ENCODE data around the gene EPHA3.

EPHA3 gene

DNA sequence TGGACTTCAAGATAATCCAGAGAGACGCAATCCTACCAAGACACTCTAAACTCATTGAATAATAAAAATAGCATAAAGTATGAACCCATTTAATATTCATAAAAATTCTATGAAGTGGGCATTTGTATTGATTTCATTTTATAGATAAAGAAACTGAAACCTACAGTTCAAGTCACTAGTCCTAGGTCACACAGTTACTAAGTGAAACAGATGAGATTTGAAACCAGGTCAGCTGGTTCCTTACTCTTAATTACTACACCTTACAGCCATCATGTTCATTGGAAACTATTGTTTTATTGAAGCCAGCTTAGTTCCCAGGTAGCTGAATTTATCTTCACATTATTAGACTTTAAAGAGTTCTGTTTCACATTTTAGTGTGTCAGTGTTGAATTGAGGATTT is 158.7 kb downstream of the EPHA3 start:
- H3K4me3 ChIP-seq (ENCODE audit: low read length), result no peak overlapping the region
- DNase-seq (ENCODE audit: low read depth, low spot score), result no peak

DNA sequence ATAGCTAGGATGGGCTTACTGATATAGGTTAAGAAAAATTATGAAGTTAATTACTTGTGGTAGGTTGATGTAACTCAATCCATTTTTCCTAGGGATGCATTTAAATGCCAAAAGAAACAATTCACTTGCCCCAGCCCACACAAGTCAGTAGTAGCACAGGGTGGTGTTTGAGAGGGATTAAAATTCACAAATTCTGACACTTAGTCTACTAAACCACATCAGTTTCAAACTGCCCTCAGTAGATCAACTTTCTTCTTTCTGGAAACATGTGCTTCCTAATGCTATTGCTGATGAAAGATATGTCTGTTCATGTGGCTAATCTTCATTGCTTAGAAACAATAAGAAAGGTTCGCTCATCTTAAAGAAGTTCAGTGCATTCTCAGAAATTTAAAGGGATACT is 160.6 kb downstream of the EPHA3 start:
- no peak overlapping the region for H3K4me3 ChIP-seq (ENCODE audit: low read length)

GRCh38 chr3:89270201-89270600 is 162.8 kb downstream of the EPHA3 start:
- no peak for DNase-seq (ENCODE audit: low read depth, low spot score)
- no peak overlapping the region for H3K4me3 ChIP-seq (ENCODE audit: low read length)

More for the DNA sequence above, 160.6 kb downstream of the EPHA3 start:
- no peak for DNase-seq (ENCODE audit: low read depth, low spot score)

GRCh38 chr3:89275001-89275400 is 167.6 kb downstream of the EPHA3 start:
- H3K4me3 ChIP-seq (ENCODE audit: low read length), result no peak overlapping the region
- no peak for DNase-seq (ENCODE audit: low read depth, low spot score)

GRCh38 chr3:89276116-89276515 is 168.7 kb downstream of the EPHA3 start:
- no peak for DNase-seq (ENCODE audit: low read depth, low spot score)
- H3K4me3 ChIP-seq (ENCODE audit: low read length), result no peak overlapping the region

DNA sequence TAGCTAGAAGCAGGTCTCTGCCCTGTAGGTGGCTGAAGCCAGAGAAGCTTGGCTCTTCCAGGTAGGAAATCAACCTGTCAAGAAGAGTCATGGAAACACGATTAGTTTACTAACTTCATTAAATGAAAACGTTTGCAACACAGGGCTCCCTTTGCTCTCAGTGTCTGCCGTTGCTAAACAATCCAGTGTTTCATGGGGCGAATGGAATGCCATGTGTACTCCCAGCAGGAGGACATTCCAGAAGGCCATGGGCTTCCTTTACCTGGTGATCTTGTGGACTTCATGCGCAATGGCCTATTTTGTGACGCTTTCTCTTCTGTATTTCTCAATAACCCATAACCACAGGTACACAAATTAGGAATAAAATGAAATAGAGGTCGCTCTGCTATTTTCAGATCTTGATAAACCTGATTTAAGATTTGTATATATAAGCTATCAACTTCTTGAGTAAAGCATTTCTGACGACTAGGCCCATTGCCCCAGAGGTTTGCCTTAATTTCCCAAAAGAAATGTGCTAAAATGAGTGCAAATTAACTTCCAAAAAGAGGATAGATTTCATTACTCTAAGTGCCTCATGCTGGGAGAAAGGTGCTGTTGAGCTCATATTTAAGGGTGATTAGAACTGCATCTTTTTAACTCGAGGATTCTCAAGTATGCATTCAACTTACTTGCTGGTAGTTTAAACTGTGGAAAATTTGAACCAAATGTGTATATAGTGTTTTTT is 171.0 kb downstream of the EPHA3 start:
- H3K4me3 ChIP-seq (ENCODE audit: low read length), result no peak overlapping the region
- no peak for DNase-seq (ENCODE audit: low read depth, low spot score)

DNA sequence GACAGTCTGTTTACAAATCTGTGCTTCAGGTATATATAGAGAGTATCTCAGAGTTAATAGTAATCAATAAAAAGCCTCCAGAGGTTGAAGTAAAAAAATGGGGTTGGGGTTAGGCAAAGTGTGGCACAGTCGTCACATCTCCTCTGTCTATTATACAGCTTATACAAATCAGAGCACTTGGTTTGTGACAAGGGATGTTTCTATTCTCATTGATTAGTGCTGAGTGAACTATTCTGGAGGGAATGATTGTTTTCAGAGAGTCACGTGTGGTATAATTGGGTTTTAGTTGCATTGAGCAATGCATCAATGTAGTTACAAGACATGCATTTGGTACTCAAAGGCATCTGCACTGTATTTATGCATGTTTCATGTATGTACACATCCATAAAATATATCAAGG is 172.9 kb downstream of the EPHA3 start:
- no peak for DNase-seq (ENCODE audit: low read depth, low spot score)
- no peak overlapping the region for H3K4me3 ChIP-seq (ENCODE audit: low read length)

- DNase-seq (ENCODE audit: low read depth, low spot score), result no peak
- H3K4me3 ChIP-seq (ENCODE audit: low read length), result no peak overlapping the region
Measured at GRCh38 chr3:89280822-89281365, 173.5 kb downstream of the EPHA3 start.

DNA sequence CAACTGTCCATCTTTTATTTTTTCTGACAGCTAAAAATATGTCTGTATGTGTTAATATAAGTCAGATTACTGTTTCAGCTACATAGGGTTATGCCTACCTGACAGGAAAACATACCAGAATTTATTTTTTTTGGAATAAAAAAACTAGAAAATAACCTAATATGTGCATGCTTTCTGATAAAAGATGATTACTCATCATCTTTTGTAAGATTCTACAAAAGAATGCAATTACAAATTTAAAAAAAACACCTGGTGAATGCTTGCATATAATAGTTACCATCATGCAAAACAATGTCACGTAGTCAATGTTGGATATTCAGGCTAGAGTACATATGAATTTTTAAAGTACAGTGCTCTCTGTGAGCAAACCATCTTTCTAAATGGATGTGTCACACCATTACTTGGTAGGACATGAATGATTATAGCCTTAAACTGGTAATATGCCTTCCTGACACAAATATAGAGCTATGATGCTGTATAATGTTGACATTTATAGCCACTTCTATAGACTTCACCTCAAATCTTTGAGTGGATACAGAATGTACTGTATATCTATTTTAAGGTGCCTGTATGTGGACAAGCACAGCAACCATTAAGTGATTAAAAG is 180.6 kb downstream of the EPHA3 start:
- DNase-seq (ENCODE audit: low read depth, low spot score), result no peak
- H3K4me3 ChIP-seq (ENCODE audit: low read length), result no peak overlapping the region

GRCh38 chr3:89289574-89290190 is 182.3 kb downstream of the EPHA3 start:
- DNase-seq (ENCODE audit: low read depth, low spot score), result peak; percentile 97

DNA sequence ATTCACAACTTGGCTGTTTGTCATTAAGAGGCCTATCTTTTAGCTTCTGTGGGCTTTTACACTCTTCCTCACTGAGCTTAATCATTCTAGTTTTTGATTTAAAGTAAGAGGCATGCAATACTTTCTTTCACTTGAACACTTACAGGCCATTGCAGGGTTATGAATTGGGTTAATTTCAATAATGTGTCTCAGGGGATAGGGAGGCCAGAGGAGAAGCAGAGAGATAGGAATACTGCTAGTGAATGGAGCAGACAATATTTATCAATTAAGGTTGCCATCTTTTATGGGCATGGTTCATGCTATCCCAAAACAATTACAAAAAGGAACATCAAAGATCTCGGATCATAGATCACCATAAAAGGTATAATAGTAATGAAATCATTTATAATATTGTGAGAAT is 189.8 kb downstream of the EPHA3 start:
- DNase-seq (ENCODE audit: low read depth, low spot score), result no peak
- H3K4me3 ChIP-seq (ENCODE audit: low read length), result no peak overlapping the region

More at GRCh38 chr3:89289574-89290190, 182.3 kb downstream of the EPHA3 start:
- H3K4me3 ChIP-seq (ENCODE audit: low read length), result 0 out of 2 replicates have a peak overlapping the region, but pooled peaks have one; percentile 5

GRCh38 chr3:89300526-89300925 is 193.1 kb downstream of the EPHA3 start:
- H3K4me3 ChIP-seq (ENCODE audit: low read length), result no peak overlapping the region
- DNase-seq (ENCODE audit: low read depth, low spot score), result no peak

DNA sequence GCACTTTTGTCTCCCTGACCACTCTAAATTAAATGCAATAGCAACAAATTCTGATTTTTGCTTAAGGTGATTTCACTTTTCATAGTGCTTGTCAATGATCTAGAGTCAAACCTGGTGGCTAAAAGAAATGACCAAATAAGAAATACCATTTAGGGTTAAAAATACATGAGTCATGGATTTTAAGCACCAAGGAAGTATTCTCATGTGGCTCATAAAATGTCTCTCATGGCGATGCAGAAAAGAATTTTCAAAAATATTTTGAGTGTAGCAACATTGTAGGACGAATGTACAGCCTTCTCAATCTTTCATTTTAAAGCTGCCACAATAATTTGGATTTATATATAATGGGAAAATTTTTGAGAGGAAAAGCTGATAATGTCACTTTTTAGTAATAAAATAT is 193.6 kb downstream of the EPHA3 start:
- DNase-seq (ENCODE audit: low read depth, low spot score), result no peak
- no peak overlapping the region for H3K4me3 ChIP-seq (ENCODE audit: low read length)

GRCh38 chr3:89303701-89304100 is 196.3 kb downstream of the EPHA3 start:
- H3K4me3 ChIP-seq (ENCODE audit: low read length), result no peak overlapping the region
- no peak for DNase-seq (ENCODE audit: low read depth, low spot score)

- no peak overlapping the region for H3K4me3 ChIP-seq (ENCODE audit: low read length)
- no peak for DNase-seq (ENCODE audit: low read depth, low spot score)
Measured at GRCh38 chr3:89306540-89306939, 199.1 kb downstream of the EPHA3 start.

GRCh38 chr3:89311581-89311980 is 204.2 kb downstream of the EPHA3 start:
- no peak for DNase-seq (ENCODE audit: low read depth, low spot score)
- H3K4me3 ChIP-seq (ENCODE audit: low read length), result no peak overlapping the region

- H3K4me3 ChIP-seq (ENCODE audit: low read length), result no peak overlapping the region
- DNase-seq (ENCODE audit: low read depth, low spot score), result no peak
Measured at GRCh38 chr3:89312141-89312540, 204.7 kb downstream of the EPHA3 start.

GRCh38 chr3:89314454-89315098 is 207.2 kb downstream of the EPHA3 start:
- DNase-seq (ENCODE audit: low read depth, low spot score), result peak; percentile 37
- no peak overlapping the region for H3K4me3 ChIP-seq (ENCODE audit: low read length)

DNA sequence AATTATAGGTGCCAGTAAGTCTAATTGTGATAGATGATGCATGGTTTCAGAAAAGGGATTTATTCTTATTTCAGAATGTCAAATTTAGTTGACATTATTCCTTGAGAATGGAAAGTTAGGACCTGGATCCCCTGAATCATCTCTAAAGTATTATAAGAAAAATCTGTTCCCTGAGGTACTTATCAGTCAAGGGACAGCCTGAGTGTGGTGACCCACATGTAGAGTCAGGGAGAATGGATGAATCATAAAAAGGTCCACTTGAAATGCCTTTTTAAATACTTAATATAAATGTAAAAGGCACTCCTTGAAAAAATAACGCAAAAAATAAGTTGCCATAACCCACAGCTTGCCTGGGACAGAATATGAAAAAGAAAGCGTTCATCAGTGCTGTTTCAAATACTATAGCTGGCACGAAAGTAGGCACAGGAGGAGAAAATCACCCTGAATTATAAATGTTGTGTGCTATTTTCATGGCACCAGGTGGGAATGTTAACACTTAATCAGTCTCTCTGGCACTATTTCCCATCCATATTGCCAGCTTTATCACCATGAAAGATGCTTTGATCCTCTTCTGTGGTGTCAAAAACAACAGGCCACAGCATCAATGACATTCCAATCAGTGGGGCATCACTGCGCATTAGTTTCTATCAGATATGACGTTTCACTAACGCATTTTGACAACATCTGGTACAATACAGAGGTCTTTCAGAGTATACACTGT is 208.5 kb downstream of the EPHA3 start:
- no peak for DNase-seq (ENCODE audit: low read depth, low spot score)
- no peak overlapping the region for H3K4me3 ChIP-seq (ENCODE audit: low read length)
